Keratinocyte (primary cell): ENCODE measurements around the gene ASTN2. TPM values are rescaled to one million over a fixed set of nuclear protein-coding genes. Genes with fewer than 3 reads are reported as not detected.

Experiments
- DNase-seq: peaks from one replicate; pipeline ENCODE4 v3.0.0-alpha.2; 2011; ENCODE audit warnings: low read depth, missing footprints, low spot score
- FAIRE-seq: peaks from 2 replicates; lab custom pipeline; 2011; peaks lifted over from hg19 to GRCh38; lab: Jason Lieb, UNC
- H2AFZ ChIP-seq: 2 replicates; pipeline ENCODE4 v1.6.0; 2012; ENCODE audit warnings: low read length, control low read depth, inconsistent platforms; ENCODE audit not compliant: control insufficient read depth
- H3K27ac ChIP-seq: 2 replicates; pipeline ENCODE4 v1.5.1; 2011; ENCODE audit warnings: low read length; ENCODE audit not compliant: control insufficient read depth, insufficient read depth
- H3K27me3 ChIP-seq: 3 replicates; pipeline ENCODE4 v1.6.0; 2011; ENCODE audit warnings: low read length; ENCODE audit not compliant: control insufficient read depth, insufficient read depth; ENCODE audit errors: extremely low read depth
- H3K36me3 ChIP-seq, 2 experiments: 2 replicates in 1 of 2; 3 replicates in 1 of 2; pipeline ENCODE4 v1.5.1; 2011; ENCODE audit warnings: low read length in 2 of 2, mild to moderate bottlenecking in 1 of 2; ENCODE audit not compliant: control insufficient read depth in 2 of 2, insufficient read depth in 2 of 2; ENCODE audit errors: extremely low read depth in 1 of 2
- H3K4me1 ChIP-seq: 3 replicates; pipeline ENCODE4 v1.5.1; 2011; ENCODE audit warnings: low read length; ENCODE audit not compliant: control insufficient read depth, insufficient read depth; ENCODE audit errors: extremely low read depth
- H3K4me2 ChIP-seq: 3 replicates; pipeline ENCODE4 v1.6.0; 2011; ENCODE audit warnings: low read depth, low read length; ENCODE audit not compliant: control insufficient read depth, insufficient read depth; ENCODE audit errors: extremely low read depth
- H3K4me3 ChIP-seq, 3 experiments: fragments of 200-600 bp in 1 of 3; sonication (generic) in 1 of 3; 2 replicates in 2 of 3; 3 replicates in 1 of 3; pipeline ENCODE4 v1.5.1; 2011 to 2016; ENCODE audit warnings: low read length in 3 of 3, mild to moderate bottlenecking in 3 of 3, control low read depth in 2 of 3, inconsistent platforms in 1 of 3, low read depth in 1 of 3, mixed read lengths in 1 of 3, mixed run types in 1 of 3, moderate library complexity in 1 of 3; ENCODE audit not compliant: control insufficient read depth in 2 of 3, insufficient read depth in 2 of 3; ENCODE audit errors: extremely low read depth in 1 of 3
- H3K79me2 ChIP-seq: 2 replicates; pipeline ENCODE4 v1.6.0; 2012; ENCODE audit warnings: low read length; ENCODE audit not compliant: control insufficient read depth, insufficient read depth
- H3K9ac ChIP-seq: 3 replicates; pipeline ENCODE4 v1.6.0; 2011; ENCODE audit warnings: low read length; ENCODE audit not compliant: control insufficient read depth, insufficient read depth; ENCODE audit errors: extremely low read depth
- H3K9me1 ChIP-seq: 3 replicates; pipeline ENCODE4 v1.6.0; 2011; ENCODE audit warnings: low read length; ENCODE audit not compliant: control insufficient read depth, insufficient read depth; ENCODE audit errors: extremely low read depth
- H3K9me3 ChIP-seq: 2 replicates; pipeline ENCODE4 v1.5.1; 2012; ENCODE audit warnings: low read depth, low read length; ENCODE audit not compliant: control insufficient read depth
- H4K20me1 ChIP-seq: 3 replicates; pipeline ENCODE4 v1.6.0; 2011; ENCODE audit warnings: low read length; ENCODE audit not compliant: control insufficient read depth, insufficient read depth; ENCODE audit errors: extremely low read depth
- CTCF ChIP-seq, 3 experiments: IDR thresholded peaks in 1 of 3; conservative IDR thresholded peaks in 1 of 3; optimal IDR thresholded peaks in 1 of 3; 2 replicates in 2 of 3; 3 replicates in 1 of 3; pipeline versions ENCODE3 to v1.5.1; 2011; ENCODE audit warnings: low read length in 3 of 3, mild to moderate bottlenecking in 3 of 3, moderate library complexity in 2 of 3, control low read depth in 1 of 3, inconsistent platforms in 1 of 3; ENCODE audit not compliant: insufficient read depth in 2 of 3; ENCODE audit errors: extremely low read depth in 1 of 3
- EZH2 ChIP-seq: IDR thresholded peaks from one replicate; pipeline ENCODE4 v1.6.1; 2012; ENCODE audit warnings: inconsistent platforms, mild to moderate bottlenecking, low read length, moderate library complexity
- dilution Hi-C: fragments of 300-500 bp; cut with MboI; formaldehyde crosslinking; loops from one replicate; pipeline ENCODE4 v1.7.0; 2020; ENCODE audit warnings: low sequenced_read_pairs; ENCODE audit not compliant: extremely low pct_ligation_motif_present
- polyA plus RNA-seq, 5 experiments: library from polyadenylated mRNA; depleted of rRNA in 3 of 5; stranded (reverse) in 3 of 5; stranded (forward) in 1 of 5; unstranded in 1 of 5; fragments of >200 nt; gene quantifications; 1 replicate in 1 of 5; 2 replicates in 3 of 5; 3 replicates in 1 of 5; pipeline versions ENCODE4 v1.2.1 to v1.2.3, GENCODE V29; 2011 to 2012; ENCODE audit warnings: missing spikeins in 2 of 5, low read depth in 1 of 5, low replicate concordance in 1 of 5

The ASTN2 gene
- polyA plus RNA-seq, 1 donor (not counting 4 experiments of a cell fraction or from before 2014, with no cell fraction given), result 0.31 TPM

- FAIRE-seq (no peak), DNase-seq (no peak)
- Histone ChIP-seq H3K27me3 (no peaks in the 10 kb centered on the region), H3K4me2 (no peak overlapping the region), H3K9ac (no peak overlapping the region), H3K27ac (no peak overlapping the region), H3K4me3 (no peak overlapping the region), H3K4me1 (no peaks in the 10 kb centered on the region), H3K36me3 (no peaks in the 10 kb centered on the region), H3K79me2 (no peaks in the 10 kb centered on the region), H2AFZ (no peak overlapping the region), H4K20me1 (no peaks in the 10 kb centered on the region), H3K9me3 (no peaks in the 10 kb centered on the region), H3K9me1 (no peaks in the 10 kb centered on the region)
- TF ChIP-seq EZH2 (no peak), CTCF (optimal IDR thresholded peaks at IDR 0.05 in 1 of 3, IDR thresholded peaks at IDR 0.05 in 1 of 3, conservative IDR thresholded peaks at IDR 0.05 in 1 of 3; ENCODE audit: extremely low read depth in 1 of 3, insufficient read depth in 2 of 3, low read length in 3 of 3) (no peak)
- dilution Hi-C loops, result no loop called here
Observed at GRCh38 chr9:117325831-117326230, 89.0 kb downstream of the ASTN2 start.

DNA sequence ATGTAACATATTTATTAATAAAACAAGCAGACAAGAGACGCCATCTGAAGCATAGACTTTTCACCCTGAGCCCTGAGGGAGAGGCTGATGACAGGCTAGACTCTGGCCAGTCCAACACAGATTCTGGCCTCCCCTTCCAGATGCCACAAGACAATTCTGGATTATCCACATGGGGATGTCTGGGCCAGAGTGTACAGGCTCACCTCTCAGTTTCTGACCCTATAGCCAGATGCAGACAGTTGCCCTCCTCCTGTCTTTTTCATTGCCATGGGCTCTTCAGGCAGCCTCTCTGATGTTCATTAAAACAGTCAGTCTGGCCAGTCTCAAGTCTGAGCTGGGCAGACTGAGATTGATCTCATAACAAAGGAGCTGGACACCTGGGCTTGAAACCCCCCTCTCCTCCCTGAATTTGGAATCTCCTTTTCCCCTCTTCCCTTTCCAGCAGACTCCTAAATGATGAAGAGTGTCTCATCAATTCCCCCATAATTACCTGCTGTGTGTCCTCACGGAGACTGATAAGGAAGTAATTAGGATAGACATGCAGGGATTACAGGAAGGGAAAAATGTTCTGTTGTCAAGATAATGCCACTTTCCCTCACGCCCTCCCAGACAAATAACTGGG lies 89.6 kb downstream of the ASTN2 start:
- TF ChIP-seq EZH2 (no peak), CTCF (optimal IDR thresholded peaks at IDR 0.05 in 1 of 3, IDR thresholded peaks at IDR 0.05 in 1 of 3, conservative IDR thresholded peaks at IDR 0.05 in 1 of 3; ENCODE audit: extremely low read depth in 1 of 3, insufficient read depth in 2 of 3, low read length in 3 of 3) (no peak)
- no peaks in the 10 kb centered on the region for H3K9me1 ChIP-seq
- DNase-seq (no peak), FAIRE-seq (no peak)
- H3K27me3 ChIP-seq, result no peaks in the 10 kb centered on the region
- H3K9ac ChIP-seq, result no peak overlapping the region
- H3K4me2 ChIP-seq, result no peak overlapping the region
- H3K4me1 ChIP-seq, result no peaks in the 10 kb centered on the region
- H3K4me3 ChIP-seq, result no peak overlapping the region
- no peak overlapping the region for H3K27ac ChIP-seq
- H3K36me3 ChIP-seq, result no peaks in the 10 kb centered on the region
- no peaks in the 10 kb centered on the region for H4K20me1 ChIP-seq
- no peak overlapping the region for H2AFZ ChIP-seq
- H3K79me2 ChIP-seq, result no peaks in the 10 kb centered on the region
- H3K9me3 ChIP-seq, result no peaks in the 10 kb centered on the region
- dilution Hi-C loops, result no loop called here
